ENCODE results near the gene TEX14.
A peak's percentile ranks its signal among the peaks of the same experiment; 100 is the strongest.

Gene TEX14

DNA sequence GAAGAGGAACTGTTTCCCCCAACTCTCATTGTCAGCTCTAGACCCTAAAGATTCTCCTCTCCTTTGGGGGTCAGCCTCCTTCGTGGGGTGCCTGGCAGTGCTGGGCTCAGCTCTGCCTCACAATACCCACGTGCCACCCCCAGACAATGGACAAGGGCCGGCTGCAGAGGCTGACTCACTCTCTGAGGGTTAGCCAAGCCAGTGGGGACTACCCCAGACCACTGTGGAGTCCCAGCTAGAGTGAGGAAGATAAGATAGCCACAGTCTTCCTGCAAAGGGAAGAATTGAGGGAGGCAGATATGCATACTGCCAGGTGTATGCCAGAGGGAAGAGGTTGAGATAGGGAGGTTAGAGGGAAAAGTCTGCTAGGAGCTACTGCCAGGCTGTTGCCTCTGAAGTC, 163.9 kb downstream of the TEX14 start:
- DNase-seq (ENCODE audit: low read depth), result no peak

DNA sequence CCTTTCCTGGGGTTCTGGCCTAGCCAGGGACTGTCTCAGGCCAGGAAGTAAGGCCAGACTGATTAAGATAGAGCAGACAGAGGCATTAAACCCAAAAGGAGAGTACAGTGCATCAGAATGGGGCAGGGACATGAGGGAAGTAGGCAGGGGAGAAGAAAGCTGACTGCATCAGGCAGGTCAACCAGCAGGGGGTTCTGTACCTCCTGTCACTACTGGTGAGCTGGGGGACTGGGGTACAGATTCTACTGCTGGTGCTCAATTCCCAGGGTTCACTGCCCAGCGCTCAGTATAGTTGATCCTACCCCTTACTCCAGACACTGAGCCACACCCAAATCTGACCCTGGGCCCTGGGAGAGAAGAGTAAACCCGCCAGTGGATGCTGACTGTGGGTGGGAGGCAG, 164.5 kb downstream of the TEX14 start:
- DNase-seq (ENCODE audit: low read depth), result no peak

DNA sequence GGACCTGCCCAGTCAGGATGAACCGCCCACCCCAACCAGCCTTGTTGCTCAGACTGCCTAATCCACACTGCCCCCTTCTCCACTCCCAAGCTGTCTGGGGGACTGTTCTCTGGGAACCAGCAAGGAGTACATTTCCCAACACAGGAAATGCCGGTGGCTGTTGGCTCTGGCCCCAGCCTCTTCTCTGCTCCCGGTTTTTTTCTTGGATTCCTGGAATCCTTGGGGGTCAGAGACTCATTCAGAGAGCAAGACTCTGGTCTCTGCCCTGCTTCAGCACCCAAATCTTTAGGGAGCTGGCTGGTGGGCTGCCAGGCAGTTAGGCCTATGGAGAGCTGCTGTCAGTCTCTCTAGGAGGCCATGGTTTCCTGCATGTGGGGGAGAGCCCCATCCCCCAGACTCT, 166.6 kb downstream of the TEX14 start:
- no peak for DNase-seq (ENCODE audit: low read depth)

DNA sequence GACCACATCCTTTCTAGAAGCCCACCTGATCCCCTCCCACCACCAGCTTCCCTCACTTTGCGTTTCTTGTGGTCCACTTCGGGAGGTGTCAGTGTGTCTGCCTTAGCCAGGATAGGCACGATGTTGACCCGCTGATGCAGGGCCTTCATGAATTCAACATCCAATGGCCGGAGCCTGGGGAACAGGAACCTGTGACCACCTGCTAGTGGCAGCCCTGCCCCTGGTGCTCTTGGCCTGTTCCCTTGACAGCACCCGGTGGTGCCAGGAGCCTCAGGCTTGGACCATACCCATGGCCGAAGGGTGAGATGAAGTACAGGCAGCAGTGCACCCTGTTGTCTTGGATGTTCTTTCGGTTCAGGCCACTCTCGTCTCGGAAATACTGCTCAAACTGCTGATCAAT, 170.2 kb downstream of the TEX14 start:
- DNase-seq (ENCODE audit: low read depth), result no peak

DNA sequence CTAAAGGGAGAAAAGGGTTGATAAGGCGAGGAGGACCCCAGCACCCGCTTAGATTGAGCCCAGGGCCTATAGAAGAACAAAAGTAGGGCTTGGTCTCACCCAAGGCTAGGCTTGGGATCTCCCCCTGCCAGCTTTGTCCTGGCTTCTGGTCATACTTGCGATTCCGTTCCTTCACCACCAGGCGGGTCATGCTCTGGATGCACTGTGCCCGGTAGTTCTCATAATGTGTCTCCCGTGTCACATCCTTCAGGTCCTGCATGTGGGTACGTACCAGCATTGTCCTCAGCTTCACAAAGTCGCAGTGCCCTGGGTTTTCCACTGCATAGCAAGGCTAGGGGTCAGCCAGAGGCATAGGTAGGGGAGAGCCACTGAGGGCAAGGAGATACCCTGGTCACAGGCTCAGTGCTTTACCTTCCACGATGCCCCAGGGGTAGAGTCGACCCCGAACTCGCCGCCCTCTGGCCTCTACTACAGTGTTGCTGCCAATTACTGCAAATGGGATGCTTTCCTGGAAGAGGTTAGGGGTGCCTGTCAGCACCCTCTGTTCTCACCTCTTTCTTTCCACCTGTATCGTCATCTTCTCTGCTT, 170.9 kb downstream of the TEX14 start:
- DNase-seq (ENCODE audit: low read depth), result no peak

DNA sequence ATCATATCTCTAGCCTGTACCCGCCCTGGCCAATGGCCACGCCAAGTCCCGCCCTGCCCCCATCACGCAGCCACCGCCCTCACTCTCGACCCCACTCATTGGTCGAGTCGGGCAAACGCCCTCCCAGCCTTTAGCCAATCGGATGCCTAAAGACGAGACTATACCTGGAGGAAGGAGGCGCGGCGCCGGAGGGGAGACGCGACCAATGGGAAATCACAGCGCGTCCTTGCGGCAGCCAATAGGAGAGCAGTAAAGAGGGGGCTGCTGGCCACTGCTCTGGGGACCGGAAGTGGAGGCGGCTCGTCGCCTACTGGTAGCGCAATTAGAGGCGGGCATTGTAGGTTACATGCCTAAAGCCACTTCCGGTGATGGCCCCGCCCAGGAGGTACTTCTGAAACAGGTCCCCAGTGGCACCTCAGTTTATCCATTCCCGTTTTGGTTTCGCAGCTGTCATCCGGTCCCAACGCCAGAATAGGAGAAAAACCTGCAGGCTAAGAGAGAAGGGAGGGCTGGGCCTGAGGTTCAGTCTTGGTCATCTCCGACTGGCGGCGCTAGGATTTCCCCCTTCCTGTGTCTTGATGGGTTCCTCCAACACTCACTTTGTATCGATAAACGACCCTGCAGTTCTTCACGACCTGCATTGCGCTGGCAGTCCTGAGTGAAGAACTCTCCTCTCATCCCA, 173.8 kb downstream of the TEX14 start:
- DNase-seq (ENCODE audit: low read depth), result peak; percentile 98

DNA sequence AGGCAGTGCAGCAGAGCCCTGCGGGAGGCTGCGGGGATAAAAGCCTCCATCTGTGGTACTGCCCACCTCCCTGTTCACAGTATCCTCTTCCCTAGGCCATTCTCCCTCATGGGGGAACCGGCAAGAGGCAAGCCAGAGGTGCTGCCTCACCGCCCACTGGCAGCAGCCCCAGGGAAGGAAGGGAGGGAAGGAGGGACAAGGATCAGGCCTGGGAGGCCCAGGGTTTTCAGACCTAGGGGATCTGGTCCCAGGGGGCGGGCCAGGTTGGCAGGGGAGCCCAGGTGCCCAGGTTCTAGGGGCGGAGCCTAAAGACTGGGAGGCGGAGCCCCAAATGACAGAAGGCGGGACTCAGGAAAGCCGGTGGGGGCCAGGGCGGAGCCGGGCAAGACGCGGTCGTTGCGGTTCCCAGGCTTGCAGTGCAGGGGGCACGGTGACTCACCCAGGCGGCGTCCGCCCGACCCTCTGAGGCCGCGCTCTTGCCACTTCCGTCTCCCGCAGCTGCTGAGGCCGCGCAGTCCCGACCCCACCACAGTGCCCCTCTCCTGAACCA, 174.4 kb downstream of the TEX14 start:
- DNase-seq (ENCODE audit: low read depth), result no peak

DNA sequence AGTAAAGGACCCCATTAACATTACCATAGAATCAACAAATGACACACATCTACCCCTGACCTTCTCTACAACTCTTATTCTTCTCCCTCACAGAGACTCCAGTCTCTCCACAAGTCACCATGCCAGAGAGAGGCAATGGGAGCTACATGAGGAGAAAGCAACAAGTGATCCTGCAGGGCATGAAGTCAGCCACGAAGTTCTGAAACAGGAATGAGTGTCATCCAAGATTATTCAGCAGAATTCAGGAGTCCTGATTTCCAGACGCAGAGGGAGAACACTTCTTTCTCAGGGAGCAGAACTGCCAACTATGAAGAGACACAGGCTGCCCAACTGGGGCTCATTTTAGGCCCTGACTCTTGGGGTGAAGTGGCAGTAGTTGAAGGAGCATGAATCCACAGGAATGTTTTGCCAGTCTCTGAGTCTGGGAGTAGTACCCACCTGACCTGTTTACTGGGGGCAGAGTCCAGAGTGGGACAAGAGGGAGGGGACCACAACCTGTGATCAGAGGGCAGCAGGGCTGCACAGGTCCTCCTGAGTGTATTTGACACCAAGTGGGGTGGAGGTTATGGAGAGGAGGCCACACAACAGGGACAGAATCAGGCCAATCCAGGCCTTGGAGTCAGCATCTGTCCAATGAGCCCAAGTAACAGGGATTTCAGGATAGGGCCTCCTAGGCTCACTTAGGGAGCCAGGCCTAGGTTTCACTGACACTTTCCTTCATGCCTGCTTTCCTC, 175.0 kb downstream of the TEX14 start:
- no peak for DNase-seq (ENCODE audit: low read depth)

DNA sequence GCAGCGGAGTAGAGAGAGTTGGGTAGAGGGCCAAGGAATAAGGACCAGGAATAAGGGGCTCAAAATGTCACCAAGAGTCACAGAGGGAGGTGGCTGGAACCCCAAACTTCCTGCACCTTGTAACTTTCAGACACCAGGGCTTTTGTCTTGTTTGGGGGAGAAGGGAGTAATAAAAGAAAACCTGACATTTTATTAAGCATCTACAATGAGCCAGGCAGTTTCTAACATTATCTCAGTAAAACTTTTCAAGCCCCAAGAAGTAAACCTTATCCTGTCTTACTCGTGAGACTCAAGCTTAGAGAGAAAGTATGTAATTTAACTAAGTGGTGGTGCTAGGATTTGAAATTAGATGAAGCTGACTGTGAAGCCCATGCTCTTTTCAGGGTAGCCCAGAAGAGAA, 176.6 kb downstream of the TEX14 start:
- no peak for DNase-seq (ENCODE audit: low read depth)

DNA sequence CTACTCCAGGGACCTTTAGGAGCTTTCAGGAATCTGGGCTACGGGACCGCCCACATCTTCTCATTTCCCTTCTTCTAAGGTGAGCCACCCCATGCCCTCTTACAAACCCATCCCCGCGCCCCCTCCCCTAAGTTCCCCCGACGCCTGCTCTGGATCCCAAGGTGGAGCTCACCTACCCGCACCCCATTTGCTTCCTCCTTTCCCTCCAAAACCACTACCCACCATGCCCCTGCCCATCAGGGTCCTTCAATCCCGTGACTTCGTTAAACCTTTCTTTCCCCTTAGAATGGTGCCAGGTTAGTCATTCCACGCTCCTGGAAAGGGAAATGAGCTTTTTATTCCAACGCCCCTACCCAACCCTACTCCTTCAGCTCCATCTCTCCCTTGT, 177.1 kb downstream of the TEX14 start:
- no peak for DNase-seq (ENCODE audit: low read depth)

DNA sequence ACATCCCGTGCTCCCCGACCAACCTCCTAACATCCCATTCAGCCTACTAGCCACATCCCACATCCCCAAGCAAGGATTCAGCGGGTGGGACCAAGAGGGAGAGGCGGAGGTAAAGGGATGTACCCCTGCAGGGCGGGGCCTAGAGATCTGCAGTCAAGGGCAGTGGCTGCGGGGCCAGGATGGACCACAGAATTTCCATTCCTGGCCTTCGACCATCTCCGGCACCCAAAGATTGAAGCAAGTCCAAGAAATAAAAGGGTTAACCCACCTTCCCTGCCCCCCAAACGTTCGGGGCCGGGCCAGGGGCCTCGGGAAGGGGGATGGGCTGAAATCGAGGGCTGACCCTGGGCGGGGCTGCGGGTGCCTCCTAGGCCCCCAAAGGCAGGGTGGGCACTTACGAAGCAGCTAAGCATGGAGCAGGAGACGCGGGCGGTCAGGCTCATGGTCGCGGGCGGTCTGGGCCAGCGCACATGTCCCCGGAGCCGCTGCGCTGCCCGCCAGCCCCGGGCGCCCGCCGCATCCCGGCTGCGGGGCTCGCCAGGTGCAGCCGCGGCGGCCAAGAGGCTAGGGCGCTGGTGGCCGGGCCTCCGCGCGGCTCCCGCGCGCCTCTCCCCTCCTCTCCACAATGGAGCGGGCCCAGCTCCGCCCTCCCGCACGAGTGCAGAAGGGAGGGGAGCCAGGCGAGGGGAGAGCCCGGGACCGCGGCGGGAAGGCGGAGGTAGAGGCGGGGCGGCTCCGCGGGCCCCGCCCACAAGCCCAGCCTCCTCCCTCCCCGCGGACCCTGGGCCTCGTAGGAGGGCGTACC, 177.7 kb downstream of the TEX14 start, which contains the start of gene MTMR4:
TSS of gene MTMR4 (minus strand) at position 674 of the 805 bp plus-strand sequence. CDS start at position 443, 231 bp downstream.
- DNase-seq (ENCODE audit: low read depth), result peak; percentile 63

DNA sequence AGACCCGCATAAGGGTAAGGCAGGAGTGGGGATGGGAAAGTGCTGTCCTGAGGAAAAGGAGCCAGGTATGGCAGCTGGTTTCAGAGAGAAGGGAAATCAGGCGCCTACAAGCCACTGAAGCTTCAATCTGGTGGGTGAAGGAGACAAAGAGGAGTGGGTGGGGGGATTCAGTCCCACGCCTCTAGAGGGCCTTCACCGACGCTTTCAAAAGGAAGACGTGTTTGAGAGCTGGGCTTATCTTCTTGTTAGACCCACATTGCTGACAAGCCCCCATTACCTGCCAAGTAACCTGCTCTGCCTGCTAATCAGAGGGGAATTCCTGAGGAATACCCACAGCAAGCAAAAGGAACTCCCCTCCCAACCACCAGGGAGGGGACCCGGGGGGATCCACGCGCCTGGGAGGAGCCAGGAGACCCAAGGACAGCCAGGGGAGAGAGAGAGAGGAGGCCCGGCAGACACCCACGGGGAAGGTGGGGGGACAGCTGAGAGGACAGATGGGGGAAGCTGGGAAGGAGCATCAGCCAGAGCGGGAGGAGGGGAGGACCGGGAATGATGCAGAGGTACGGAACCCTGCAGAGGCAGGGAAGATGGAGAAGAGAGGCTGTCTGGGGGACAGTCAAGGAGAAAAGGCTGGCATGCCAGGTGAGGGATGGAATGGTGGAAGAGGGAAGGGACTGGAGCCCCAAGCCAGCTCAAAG, 178.4 kb downstream of the TEX14 start:
- DNase-seq (ENCODE audit: low read depth), result no peak

DNA sequence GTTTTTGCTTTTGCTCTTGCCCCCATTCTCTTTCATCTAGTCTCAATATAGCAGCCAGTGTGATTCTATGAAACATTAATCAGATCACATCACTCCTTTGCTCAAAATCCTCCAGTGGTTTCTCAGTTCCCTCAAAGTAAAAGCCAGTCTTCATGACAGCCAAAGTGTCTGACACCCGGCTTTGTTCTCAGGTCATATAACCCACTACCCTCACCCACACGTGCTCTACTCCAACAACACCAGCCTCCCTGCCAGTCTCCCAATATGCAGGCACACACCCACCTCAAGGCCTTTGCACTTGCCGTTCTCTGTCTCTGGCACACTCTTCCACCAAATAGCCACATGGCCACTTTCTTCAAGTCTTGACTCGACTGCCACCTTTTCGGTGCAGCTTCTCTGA, 181.8 kb downstream of the TEX14 start:
- DNase-seq (ENCODE audit: low read depth), result no peak

DNA sequence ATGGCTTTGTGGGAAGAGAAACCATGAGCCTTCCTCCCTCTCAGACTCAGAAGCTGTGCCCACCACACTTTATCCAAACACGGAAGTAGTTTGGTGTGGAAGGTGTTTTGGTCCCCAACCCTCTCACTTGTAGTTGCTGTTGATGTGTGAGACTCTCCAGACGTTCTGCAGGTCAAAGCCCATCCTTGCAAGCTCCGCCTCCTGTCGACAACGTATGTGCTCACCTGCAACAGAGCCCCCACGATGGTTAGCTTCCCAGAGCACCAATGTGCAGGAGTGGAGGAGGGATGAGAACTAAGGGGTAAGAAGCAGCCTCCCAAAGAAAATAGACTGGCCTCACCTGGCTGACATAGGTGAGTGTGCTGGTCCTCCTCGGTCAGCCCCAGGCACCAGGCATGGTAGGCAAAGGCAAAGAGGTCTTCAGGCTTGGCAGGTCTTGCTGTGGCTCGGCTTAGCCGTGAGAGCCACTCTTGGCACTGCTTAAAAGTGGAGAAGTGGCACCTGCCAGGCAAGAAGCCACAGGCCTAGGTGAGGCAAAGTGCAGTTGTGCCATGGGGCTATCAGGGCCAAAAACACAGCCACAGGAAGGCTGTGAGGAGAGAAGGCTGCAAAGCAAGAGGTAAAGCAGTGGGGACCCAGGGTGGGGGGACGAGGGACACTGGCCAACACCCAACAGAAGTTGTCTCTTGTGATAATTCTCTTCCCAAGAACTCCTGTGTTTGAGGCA, 183.3 kb downstream of the TEX14 start:
- no peak for DNase-seq (ENCODE audit: low read depth)

DNA sequence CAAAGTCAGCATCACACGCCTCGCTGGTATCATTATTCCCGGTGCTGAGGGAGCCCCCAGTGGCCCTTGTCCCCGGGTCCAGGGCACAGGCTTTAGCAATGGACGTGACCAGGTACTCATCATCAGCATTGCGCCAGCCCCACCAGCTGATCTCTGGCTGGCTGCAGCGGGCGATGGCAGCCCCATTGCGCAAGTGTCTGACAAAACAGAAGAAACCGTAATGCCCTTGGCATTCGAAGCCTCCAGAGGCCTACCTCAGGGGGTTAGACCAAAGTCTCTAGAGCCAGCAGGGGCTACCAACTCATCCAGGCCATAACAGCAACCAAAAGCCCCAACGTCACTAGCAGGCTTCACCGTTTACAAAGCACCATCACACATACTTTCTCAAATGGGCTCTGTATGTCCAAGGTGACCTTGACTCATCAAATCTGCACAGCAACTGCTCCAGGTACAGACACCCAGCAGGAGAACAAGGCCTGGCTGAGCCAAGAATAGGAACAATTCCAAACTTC, 184.7 kb downstream of the TEX14 start:
- no peak for DNase-seq (ENCODE audit: low read depth)

Data from activated T-cell treated with anti-CD3 and anti-CD28 coated beads for 1 hour (primary cell).